COLO668 (cell line): ENCODE measurements around the gene TACC3.

Source experiments
- DNase-seq: peaks from one replicate; lab custom pipeline; 2025; ENCODE audit not compliant: unreplicated experiment; lab: John Stamatoyannopoulos, UW

TACC3 gene

DNA sequence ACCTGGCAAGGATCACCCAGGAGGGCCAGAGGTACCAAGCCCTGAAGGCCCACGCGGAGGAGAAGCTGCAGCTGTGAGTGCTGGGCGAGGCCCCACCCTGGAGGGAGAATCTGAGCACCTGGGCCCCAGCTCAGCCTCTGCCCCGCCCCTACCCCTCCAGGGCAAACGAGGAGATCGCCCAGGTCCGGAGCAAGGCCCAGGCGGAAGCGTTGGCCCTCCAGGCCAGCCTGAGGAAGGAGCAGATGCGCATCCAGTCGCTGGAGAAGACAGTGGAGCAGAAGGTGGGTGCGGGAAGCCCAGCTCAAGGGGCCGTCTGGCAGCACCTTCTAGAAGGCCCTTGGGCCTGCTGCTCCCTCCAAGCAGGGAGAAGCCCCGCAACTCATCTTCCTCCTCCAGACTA is 23.2 kb downstream of the TACC3 start:
- DNase-seq = no peak

GRCh38 chr4:1745165-1745564 is 23.8 kb downstream of the TACC3 start:
- no peak for DNase-seq

DNA sequence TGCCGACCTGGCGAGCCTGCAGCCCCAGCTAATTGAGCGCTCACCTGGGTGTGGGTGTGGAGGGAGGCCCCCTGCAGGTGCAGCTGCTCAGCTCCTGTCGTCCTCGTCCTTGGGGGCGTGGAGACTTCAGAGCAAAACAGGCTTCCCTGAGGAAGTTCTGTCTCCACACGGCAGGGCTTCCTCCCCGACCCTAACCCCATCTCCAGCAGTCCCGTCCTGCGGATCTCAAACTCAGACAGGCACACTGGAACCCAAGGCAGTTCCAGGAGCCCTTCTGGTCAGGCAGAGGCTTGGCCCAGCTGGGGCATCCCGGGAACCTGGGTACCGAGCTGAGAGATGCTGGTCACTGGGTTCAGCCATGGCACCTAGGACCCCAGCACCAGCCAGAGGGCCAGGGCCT is 24.4 kb downstream of the TACC3 start:
- no peak for DNase-seq

- peak; percentile 79 for DNase-seq
These were observed 25.0 kb downstream of the TACC3 start for GRCh38 chr4:1746265-1746691.

- peak; percentile 25 for DNase-seq
These were observed 25.7 kb downstream of the TACC3 start for GRCh38 chr4:1746919-1747602.

GRCh38 chr4:1747603-1747967 is 26.3 kb downstream of the TACC3 start:
- DNase-seq = no peak

DNA sequence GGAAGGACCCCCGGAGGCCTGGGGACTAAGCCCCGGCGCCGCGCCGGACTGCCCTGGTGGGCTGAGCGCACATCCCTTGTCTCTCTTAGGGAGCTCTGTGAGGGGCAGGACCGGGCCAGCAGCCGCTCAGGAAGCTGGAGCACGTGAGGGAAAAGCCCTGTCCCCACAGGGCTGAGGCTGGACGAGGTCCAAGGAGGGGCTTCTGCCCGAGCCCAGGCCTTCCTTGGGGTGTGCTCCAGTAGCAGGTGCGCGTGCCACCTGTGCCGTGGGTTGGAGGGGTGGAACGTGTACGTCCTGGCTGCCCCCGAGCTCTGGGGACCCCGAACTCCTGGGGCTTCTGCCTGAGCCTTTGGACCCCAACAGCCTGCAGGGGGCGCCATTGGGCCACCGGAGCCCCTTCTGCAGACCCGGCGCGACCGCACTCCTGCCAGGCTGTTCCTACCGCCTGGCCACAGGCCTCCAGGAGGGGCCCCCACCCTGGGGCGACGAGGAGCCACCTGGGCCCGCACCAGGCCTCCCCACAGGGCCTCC is 27.2 kb downstream of the TACC3 start:
- DNase-seq = peak; percentile 88

DNA sequence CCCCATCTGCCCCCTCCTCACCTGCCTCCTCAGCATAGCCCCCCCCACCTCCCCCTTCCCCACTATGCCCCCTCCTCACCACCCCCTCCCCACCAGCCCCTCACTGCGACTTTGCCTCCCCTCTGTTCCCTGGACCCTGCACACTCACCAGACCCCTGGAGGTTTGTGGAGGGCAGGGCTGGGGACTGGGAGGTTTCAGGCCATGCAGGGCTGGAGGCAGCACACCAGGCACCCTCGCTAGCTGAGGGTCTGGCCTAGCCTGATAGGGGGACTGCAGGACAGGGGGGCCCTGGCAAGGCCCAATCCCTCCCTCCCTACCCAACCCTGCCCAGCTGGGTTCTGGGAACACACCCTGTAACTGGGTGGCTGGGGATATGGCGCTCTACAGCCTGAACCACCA is 28.0 kb downstream of the TACC3 start:
- no peak for DNase-seq

DNA sequence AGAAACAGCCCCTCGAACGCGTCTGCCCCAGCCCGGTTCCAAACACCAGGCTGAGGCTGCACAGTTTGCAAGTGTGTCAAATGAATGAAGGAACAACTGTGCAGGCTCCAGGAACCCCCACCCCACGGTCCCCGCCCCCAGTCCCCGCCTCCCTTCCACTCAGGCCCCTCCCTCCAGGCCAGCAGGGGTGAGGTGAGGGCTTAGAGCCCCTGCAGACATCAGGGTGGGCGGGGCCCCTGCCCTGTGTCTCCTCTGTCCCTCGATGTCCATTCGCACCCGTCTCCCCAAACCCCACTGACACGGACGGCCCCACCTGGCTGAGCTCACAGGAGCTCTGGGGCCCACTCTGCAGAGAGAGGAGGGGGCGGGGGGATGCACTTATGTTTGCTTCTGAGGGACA is 28.5 kb downstream of the TACC3 start:
- DNase-seq = no peak

GRCh38 chr4:1750381-1751154 is 29.2 kb downstream of the TACC3 start:
- DNase-seq = no peak

DNA sequence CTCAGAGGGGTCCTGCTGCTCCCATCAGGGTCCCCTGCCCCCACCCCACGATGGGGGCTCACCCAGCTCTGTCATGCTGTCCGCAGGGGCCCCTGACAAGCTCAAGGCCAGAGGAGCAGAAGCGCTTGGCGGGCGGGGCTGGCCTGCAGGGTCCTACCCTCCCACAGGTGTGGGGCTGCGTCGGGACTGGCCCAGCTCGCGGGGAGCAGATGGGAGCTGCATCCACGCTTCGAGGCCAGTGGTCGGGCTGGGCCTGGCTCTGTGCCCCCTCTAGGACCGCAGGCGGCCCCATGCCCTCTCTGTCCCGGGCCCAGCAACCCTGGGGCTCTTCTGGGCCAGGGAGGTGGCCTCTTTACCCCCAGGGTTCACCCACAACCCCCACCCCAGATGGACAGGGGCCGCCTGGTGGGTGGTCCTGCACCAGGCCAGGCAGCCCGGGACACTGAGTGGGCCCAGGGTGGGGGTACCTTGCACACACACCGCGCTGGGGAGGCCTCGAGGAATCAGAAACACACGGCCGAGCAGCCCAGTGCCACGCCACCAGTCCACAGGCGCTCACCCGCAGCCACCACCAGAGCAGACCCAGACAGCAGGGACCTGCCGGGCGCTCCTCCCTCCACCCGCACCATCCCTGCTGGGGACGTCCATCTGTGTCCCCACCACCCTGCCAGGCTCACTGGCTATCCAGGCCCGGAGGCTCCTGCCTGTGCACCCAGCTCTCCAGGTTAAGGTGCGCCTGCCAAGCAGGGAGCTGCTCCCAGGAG is 30.0 kb downstream of the TACC3 start:
- no peak for DNase-seq

DNA sequence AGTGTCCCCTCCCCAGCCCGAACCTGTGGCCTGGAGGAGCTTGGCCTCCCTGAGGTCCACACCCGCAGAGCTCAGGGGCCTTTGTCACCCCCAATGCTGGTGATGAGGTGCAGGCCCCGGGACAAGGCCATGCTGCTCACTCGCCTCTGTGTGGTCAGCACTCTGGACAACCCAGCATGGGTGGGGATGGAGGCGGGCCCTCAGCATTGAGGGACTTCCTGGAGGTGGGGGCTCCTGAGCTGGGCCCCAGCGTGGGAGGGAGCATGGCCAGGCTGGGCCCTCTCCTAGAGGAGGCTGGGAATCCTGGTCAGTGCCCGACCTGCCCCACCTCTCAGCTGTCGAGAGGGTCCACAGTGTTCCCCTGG is 30.6 kb downstream of the TACC3 start:
- no peak for DNase-seq

- peak; percentile 57 for DNase-seq
These were observed 31.1 kb downstream of the TACC3 start for GRCh38 chr4:1752284-1753041.

GRCh38 chr4:1753294-1753696 is 32.0 kb downstream of the TACC3 start:
- no peak for DNase-seq

GRCh38 chr4:1753697-1754311 is 32.5 kb downstream of the TACC3 start:
- DNase-seq = peak; percentile 13

DNA sequence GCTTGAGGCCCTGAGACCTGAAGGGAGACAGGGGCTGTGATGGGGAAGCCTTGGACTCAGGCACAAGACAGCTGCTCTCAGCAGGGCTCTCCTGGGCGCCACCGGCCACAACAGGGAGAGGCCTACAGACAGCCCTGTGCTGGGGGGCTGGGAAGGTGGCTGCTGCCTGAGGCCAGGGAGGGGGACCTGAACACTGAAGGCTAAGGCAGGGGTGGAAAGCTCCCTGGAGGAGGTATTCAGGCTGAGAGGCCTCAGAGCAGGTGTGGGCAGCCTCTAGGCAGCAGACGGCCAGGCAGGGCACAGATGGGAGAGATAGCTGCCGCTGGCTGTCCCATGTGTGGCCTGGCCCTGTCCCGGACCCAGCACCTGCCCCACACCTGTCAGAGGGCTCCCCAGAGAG is 33.0 kb downstream of the TACC3 start:
- peak; percentile 45 for DNase-seq

DNA sequence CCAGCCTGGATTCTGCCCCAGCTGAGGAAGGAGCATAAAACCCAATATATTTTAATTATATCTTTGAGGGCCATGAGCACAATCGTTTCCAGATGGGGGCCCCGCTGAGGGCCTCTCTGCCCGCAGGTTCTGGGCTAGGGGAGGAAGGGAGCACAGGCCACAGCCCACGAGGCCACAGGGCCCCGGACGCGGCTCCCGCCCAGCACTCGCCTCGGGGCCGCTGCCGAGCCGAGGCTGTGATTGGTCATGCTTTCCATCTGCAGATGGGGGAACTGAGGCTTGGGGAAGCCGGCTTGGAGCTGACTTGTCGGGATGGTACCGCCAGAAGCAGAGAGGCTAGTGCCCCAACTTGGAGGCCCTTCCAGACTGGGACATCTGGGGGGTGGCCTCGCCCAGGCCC is 34.0 kb downstream of the TACC3 start:
- no peak for DNase-seq

- DNase-seq = no peak
These were observed 34.8 kb downstream of the TACC3 start for GRCh38 chr4:1756079-1756478.

DNA sequence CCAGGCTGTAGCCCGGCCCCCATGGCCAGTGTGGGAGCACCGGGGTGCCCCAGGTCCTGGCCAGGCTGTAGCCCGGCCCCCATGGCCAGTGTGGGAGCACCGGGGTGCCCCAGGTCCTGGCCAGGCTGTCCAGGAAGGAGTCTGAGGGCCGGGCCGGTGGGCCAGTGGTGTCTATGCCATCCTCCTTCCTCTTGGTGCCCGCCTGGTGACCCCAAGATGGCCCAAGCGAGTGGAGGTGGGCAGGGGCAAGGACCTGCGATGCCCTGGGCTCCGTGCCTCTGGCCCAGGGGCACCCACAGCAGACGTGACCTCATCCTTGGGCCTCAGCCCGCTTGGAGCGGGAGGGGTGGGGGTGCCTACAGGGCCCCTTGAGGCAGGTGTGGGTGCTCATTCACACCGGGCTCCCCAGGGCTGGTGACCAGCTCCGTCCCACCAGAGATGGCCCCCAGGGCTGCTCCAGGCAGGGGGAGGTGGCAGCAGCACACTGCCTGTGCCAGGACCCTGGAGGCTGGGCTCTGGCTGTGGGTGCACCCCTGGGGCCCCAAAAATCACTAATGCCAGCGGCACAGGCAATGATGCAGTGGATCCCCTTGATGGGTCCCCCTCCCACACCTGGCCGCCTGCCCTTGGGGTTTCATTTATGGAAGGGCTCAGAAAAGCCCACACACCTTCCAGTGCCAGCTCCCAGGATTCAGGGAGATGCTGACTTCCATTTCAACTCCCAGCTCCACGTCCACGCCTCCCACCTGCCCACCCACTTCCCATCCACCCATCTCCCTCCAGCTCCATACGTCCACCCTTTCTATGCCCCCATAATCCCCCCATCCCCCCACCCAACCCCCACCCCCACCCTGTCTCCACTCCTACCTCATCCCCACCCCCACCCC is 35.8 kb downstream of the TACC3 start:
- DNase-seq = no peak

DNA sequence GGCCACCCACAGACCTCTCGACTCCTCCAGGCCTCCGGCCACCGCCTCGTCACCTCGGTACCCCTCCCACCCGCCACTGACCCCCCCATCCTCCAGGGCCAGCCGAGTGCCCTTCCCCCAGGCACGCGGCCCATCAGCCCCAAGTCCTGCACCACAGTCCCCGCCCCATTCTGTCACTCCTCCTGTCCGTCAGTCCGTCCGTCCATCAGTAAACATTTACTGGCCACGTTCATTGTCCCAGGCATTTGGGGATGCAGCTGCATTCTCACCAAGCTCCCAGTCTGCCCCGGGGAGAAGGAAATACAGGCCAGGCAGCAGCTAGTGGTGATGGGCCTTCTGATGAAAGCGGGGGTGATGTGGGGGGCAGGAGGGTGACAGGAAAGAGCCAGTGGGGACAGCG is 36.5 kb downstream of the TACC3 start:
- no peak for DNase-seq
